Central memory CD4-positive, alpha-beta T cell (primary cell): ENCODE results near the gene CRBN.

Experiments
- DNase-seq: peaks from one replicate; pipeline ENCODE4 v3.0.0; 2022

The CRBN gene

GRCh38 chr3:3109407-3110298, 69.8 kb downstream of the CRBN start:
- no peak for DNase-seq

GRCh38 chr3:3107858-3108257, 71.6 kb downstream of the CRBN start:
- no peak for DNase-seq

- no peak for DNase-seq
Measured at GRCh38 chr3:3107181-3107580, 72.3 kb downstream of the CRBN start.

- no peak for DNase-seq
Measured at GRCh38 chr3:3105815-3106214, 73.7 kb downstream of the CRBN start.

- no peak for DNase-seq
Measured at GRCh38 chr3:3105246-3105645, 74.2 kb downstream of the CRBN start.

- no peak for DNase-seq
Measured at GRCh38 chr3:3102751-3103150, 76.7 kb downstream of the CRBN start.

GRCh38 chr3:3101660-3102458, 77.6 kb downstream of the CRBN start:
- no peak for DNase-seq
